BE2C (cell line): ENCODE results near the gene ZMYM3.

Source experiments
- DNase-seq: peaks from one replicate; pipeline ENCODE4 v3.0.0-alpha.2; 2020
- H3K27me3 ChIP-seq: fragments of 250-450 bp; sonication (Bioruptor Pico); 2 replicates; pipeline ENCODE4 v1.5.1; 2020; ENCODE audit warnings: mild to moderate bottlenecking
- H3K36me3 ChIP-seq: fragments of 250-450 bp; sonication (Bioruptor Pico); 2 replicates; pipeline ENCODE4 v1.5.1; 2020; ENCODE audit warnings: mild to moderate bottlenecking
- H3K4me1 ChIP-seq: fragments of 250-450 bp; sonication (Bioruptor Pico); 2 replicates; pipeline ENCODE4 v1.5.1; 2020
- H3K4me3 ChIP-seq: 2 replicates; pipeline ENCODE4 v1.5.1; 2011; ENCODE audit warnings: low read depth, low read length
- H3K9me3 ChIP-seq: fragments of 250-450 bp; sonication (Bioruptor Pico); 2 replicates; pipeline ENCODE4 v1.5.1; 2020
- CTCF ChIP-seq: IDR thresholded peaks from 2 replicates; pipeline ENCODE4 v1.5.1; 2012; ENCODE audit warnings: mild to moderate bottlenecking, low read depth, low read length

The ZMYM3 gene

DNA sequence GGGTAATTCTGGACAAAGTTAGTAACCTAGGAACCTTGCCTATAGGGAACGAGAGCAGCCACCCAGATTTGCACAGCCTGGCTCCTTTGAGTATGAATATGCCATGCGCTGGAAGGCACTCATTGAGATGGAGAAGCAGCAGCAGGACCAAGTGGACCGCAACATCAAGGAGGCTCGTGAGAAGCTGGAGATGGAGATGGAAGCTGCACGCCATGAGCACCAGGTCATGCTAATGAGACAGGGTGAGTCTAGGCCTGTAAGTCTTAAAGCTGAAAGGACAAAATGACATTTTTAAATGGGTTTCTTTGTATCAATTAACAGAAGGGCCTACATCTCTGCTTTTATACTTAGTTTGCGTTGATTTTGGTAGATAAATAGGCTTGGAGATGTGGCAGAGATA lies 42.9 kb upstream of the ZMYM3 start:
- Histone ChIP-seq H3K4me1 (no peaks in the 10 kb centered on the region), H3K36me3 (peaks cover 72% of the 10 kb centered on the region), H3K4me3 (no peak overlapping the region), H3K27me3 (no peaks in the 10 kb centered on the region), H3K9me3 (no peaks in the 10 kb centered on the region)
- no peak for DNase-seq
- TF ChIP-seq CTCF, result no peak

GRCh38 chrX:71292669-71293365 lies 38.9 kb upstream of the ZMYM3 start:
- TF ChIP-seq CTCF, result no peak
- Histone ChIP-seq H3K4me1 (no peaks in the 10 kb centered on the region), H3K27me3 (no peaks in the 10 kb centered on the region), H3K4me3 (no peak overlapping the region), H3K9me3 (no peaks in the 10 kb centered on the region), H3K36me3 (peaks cover 74% of the 10 kb centered on the region)
- DNase-seq, result no peak

DNA sequence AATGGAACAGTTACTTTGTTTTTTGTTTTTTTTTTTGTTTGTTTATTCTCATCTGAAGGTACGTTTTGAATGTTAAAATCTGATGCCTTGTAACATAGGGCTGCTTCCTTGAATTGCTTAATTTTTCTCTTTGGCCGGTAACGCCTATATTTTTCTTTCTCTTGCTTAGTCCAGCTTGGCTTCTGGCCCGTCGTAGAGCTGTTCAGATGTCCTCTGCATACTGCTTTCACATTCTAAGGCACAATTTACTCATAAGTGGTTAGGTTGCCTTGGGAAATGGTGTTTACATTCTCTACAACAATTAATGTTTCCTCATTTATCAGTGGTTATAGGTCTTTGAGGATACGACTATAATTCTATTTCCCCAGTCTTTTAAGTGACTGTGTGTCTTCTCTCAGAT lies 37.4 kb upstream of the ZMYM3 start:
- Histone ChIP-seq H3K4me1 (no peaks in the 10 kb centered on the region), H3K9me3 (no peaks in the 10 kb centered on the region), H3K4me3 (no peak overlapping the region), H3K36me3 (peaks cover 70% of the 10 kb centered on the region), H3K27me3 (no peaks in the 10 kb centered on the region)
- TF ChIP-seq CTCF, result no peak
- no peak for DNase-seq

- Histone ChIP-seq H3K4me1 (peaks cover 3% of the 10 kb centered on the region; the same call in 1 of the 2 replicates), H3K4me3 (peak overlapping the region; percentile 88), H3K9me3 (no peaks in the 10 kb centered on the region), H3K27me3 (no peaks in the 10 kb centered on the region), H3K36me3 (peaks cover 37% of the 10 kb centered on the region)
- no peak for TF ChIP-seq CTCF
- DNase-seq, result no peak
These were observed 32.0 kb upstream of the ZMYM3 start for GRCh38 chrX:71285929-71286328.

- Histone ChIP-seq H3K27me3 (no peaks in the 10 kb centered on the region), H3K36me3 (peaks cover 25% of the 10 kb centered on the region), H3K9me3 (no peaks in the 10 kb centered on the region), H3K4me3 (peak within 1 kb of the TSS; percentile 88), H3K4me1 (peaks cover 3% of the 10 kb centered on the region; the same call in 1 of the 2 replicates)
- peak; percentile 91 for DNase-seq
- peak; percentile 23; the same call in 1 of the 2 replicates for TF ChIP-seq CTCF
These were observed 29.6 kb upstream of the ZMYM3 start, which contains the start of gene NONO for GRCh38 chrX:71283403-71284143. NONO (plus strand) TSS chrX:71283635; CDS start chrX:71290638, 7,003 bp downstream.
